PC-3 (cell line): Measurements from ENCODE around the gene DCP1B. TPM values are rescaled to one million over a fixed set of nuclear protein-coding genes. Genes with fewer than 3 reads are reported as not detected.

Experiments
- ATAC-seq: fragments of 200-7000 bp; cut with Tn5 transposase; 2 replicates; pipeline ENCODE4 v1.9.1; 2020; ENCODE audit warnings: mild to moderate bottlenecking, moderate library complexity
- BruUV-seq: library from RNA; stranded (reverse); fragments of 400-500 nt; replicated peaks from 2 replicates; lab custom pipeline; 2021; lab: Mats Ljungman, UMichigan
- CTCF ChIA-PET: fragments of 300-600 bp; sonication (Branson Sonifier 250); formaldehyde crosslinking; loops from one replicate; lab custom pipeline; 2022; ENCODE audit warnings: antibody characterized with exemption; lab: Charles Lee
- POLR2A ChIA-PET: fragments of 300-600 bp; sonication (Branson Sonifier 250); formaldehyde crosslinking; loops from one replicate; lab custom pipeline; 2022; ENCODE audit warnings: antibody characterized with exemption; ENCODE audit not compliant: unreplicated experiment; lab: Charles Lee
- DNase-seq: peaks from one replicate; pipeline ENCODE4 v3.0.0-alpha.2; 2015
- H2AFZ ChIP-seq: fragments of 300-600 bp; sonication (generic); 2 replicates; pipeline ENCODE4 v1.6.0; 2016; ENCODE audit warnings: antibody characterized with exemption, low read length
- H3F3A ChIP-seq: fragments of 300-600 bp; sonication (generic); one replicate; pipeline ENCODE4 v1.6.0; 2017; ENCODE audit warnings: antibody characterized with exemption, low read length, control low read depth, mild to moderate bottlenecking; ENCODE audit not compliant: unreplicated experiment
- H3K27ac ChIP-seq: fragments of 300-600 bp; sonication (generic); 2 replicates; pipeline ENCODE4 v1.5.1; 2016; ENCODE audit warnings: mild to moderate bottlenecking, low read length
- H3K27me3 ChIP-seq: fragments of 300-600 bp; sonication (generic); 2 replicates; pipeline ENCODE4 v1.6.1; 2016; ENCODE audit warnings: low read length, mixed read lengths
- H3K36me3 ChIP-seq: fragments of 300-600 bp; sonication (generic); 2 replicates; pipeline ENCODE4 v1.6.1; 2016; ENCODE audit warnings: low read depth, mixed run types, low read length, mixed read lengths
- H3K4me1 ChIP-seq: fragments of 300-600 bp; sonication (generic); 2 replicates; pipeline ENCODE4 v1.5.1; 2016; ENCODE audit warnings: low read length; ENCODE audit not compliant: insufficient read depth
- H3K4me2 ChIP-seq: fragments of 300-600 bp; sonication (generic); 2 replicates; pipeline ENCODE4 v1.6.0; 2016; ENCODE audit warnings: low read length
- H3K4me3 ChIP-seq: fragments of 300-600 bp; sonication (generic); 2 replicates; pipeline ENCODE4 v1.5.1; 2016; ENCODE audit warnings: mild to moderate bottlenecking, low read length, mixed read lengths
- H3K79me2 ChIP-seq: fragments of 300-600 bp; sonication (generic); 2 replicates; pipeline ENCODE4 v1.6.1; 2017; ENCODE audit warnings: low read length, mixed read lengths
- H3K9ac ChIP-seq: fragments of 300-600 bp; sonication (generic); 2 replicates; pipeline ENCODE4 v1.6.0; 2016; ENCODE audit warnings: mild to moderate bottlenecking, low read length
- H3K9me2 ChIP-seq: fragments of 300-600 bp; sonication (generic); replicated peaks from 2 replicates; pipeline ENCODE4 v1.6.1; 2016; ENCODE audit warnings: mixed run types, low read length, mixed read lengths
- H3K9me3 ChIP-seq: fragments of 300-600 bp; sonication (generic); 2 replicates; pipeline ENCODE4 v1.6.1; 2016; ENCODE audit warnings: low read length, mixed read lengths
- H4K20me1 ChIP-seq: fragments of 300-600 bp; sonication (generic); 2 replicates; pipeline ENCODE4 v1.6.1; 2016; ENCODE audit warnings: low read length, mixed read lengths
- CTCF ChIP-seq: fragments of 300-600 bp; sonication (generic); conservative IDR thresholded peaks from 2 replicates; pipeline ENCODE4 v1.5.1; 2017; ENCODE audit warnings: antibody characterized with exemption, low read depth, mild to moderate bottlenecking, low read length
- EZH2 ChIP-seq: fragments of 300-600 bp; sonication (generic); IDR thresholded peaks from one replicate; pipeline ENCODE4 v1.6.1; 2017; ENCODE audit warnings: antibody characterized with exemption, mild to moderate bottlenecking, low read length; ENCODE audit not compliant: unreplicated experiment
- EZH2phosphoT487 ChIP-seq: fragments of 300-600 bp; sonication (generic); IDR thresholded peaks from 2 replicates; pipeline ENCODE4 v1.6.1; 2018; ENCODE audit warnings: mild to moderate bottlenecking, antibody characterized with exemption, low read length, borderline replicate concordance
- intact Hi-C: fragments of 100-400 bp; cut with micrococcal nuclease; formaldehyde crosslinking; loops from 2 replicates; pipeline ENCODE4 v1.9.0; 2023
- total RNA-seq: library from RNA; depleted of rRNA; stranded (reverse); fragments of >200 nt; gene quantifications from 2 replicates; pipeline ENCODE4 v1.2.3, GENCODE V29; 2014

The DCP1B gene
- total RNA-seq, 1 experiment from 2014 or later: 4.9 TPM

GRCh38 chr12:1933342-1934051, 70.8 kb downstream of the DCP1B start:
- no peak overlapping the region for H3K27ac ChIP-seq
- no peak for ATAC-seq

GRCh38 chr12:1932264-1932777, 71.9 kb downstream of the DCP1B start:
- H3K9ac ChIP-seq: no peak overlapping the region
- H3K9me2 ChIP-seq: no peaks in the 10 kb centered on the region
- peaks cover 19% of the 10 kb centered on the region for H3K4me1 ChIP-seq
- no peaks in the 10 kb centered on the region for H3F3A ChIP-seq
- H3K27me3 ChIP-seq: 0 out of 2 replicates have a peak, but pooled peaks cover 5% of the 10 kb centered on the region
- ChIA-PET POLR2A (no interaction called here), CTCF (no interaction called here)
- H2AFZ ChIP-seq: no peak overlapping the region
- no TSS peak for BruUV-seq
- no peak overlapping the region for H3K4me2 ChIP-seq
- no peak overlapping the region for H3K4me3 ChIP-seq
- H4K20me1 ChIP-seq: no peaks in the 10 kb centered on the region
- no peak overlapping the region for H3K27ac ChIP-seq
- no peak for ATAC-seq
- no peaks in the 10 kb centered on the region for H3K9me3 ChIP-seq
- no peaks in the 10 kb centered on the region for H3K36me3 ChIP-seq
- H3K79me2 ChIP-seq: no peaks in the 10 kb centered on the region
- TF ChIP-seq EZH2phosphoT487 (no peak), EZH2 (no peak), CTCF (no peak)
- no peak for DNase-seq
- intact Hi-C loops: loop anchor here (10.0 kb wide), 1 partner anchor 278 kb away; no protein-coding TSS in a partner anchor

More at GRCh38 chr12:1933342-1934051, 70.8 kb downstream of the DCP1B start:
- no peaks in the 10 kb centered on the region for H3K36me3 ChIP-seq
- H3K4me3 ChIP-seq: no peak overlapping the region
- ChIA-PET CTCF (no interaction called here), POLR2A (no interaction called here)
- H3K4me1 ChIP-seq: peaks cover 21% of the 10 kb centered on the region
- no peak overlapping the region for H3K9ac ChIP-seq
- H2AFZ ChIP-seq: no peak overlapping the region
- no peaks in the 10 kb centered on the region for H4K20me1 ChIP-seq
- no peak for DNase-seq
- no peak for TF ChIP-seq CTCF
- no peak for TF ChIP-seq EZH2
- TF ChIP-seq EZH2phosphoT487: no peak
- no peaks in the 10 kb centered on the region for H3K9me2 ChIP-seq
- intact Hi-C loops: loop anchor here (10.0 kb wide), 1 partner anchor 279 kb away; no protein-coding TSS in a partner anchor
- H3K27me3 ChIP-seq: no peaks in the 10 kb centered on the region
- H3K9me3 ChIP-seq: no peaks in the 10 kb centered on the region
- H3K4me2 ChIP-seq: no peak overlapping the region
- no peaks in the 10 kb centered on the region for H3F3A ChIP-seq
- no peaks in the 10 kb centered on the region for H3K79me2 ChIP-seq
- BruUV-seq: no TSS peak

- no peaks in the 10 kb centered on the region for H3F3A ChIP-seq
- H3K9ac ChIP-seq: no peak overlapping the region
- ChIA-PET POLR2A (no interaction called here), CTCF (no interaction called here)
- peaks cover 5% of the 10 kb centered on the region; the same call in 1 of the 2 replicates for H3K27me3 ChIP-seq
- no peak overlapping the region for H3K27ac ChIP-seq
- no peaks in the 10 kb centered on the region for H3K9me2 ChIP-seq
- H3K79me2 ChIP-seq: no peaks in the 10 kb centered on the region
- intact Hi-C loops: loop anchor here (10.0 kb wide), 1 partner anchor 277 kb away; no protein-coding TSS in a partner anchor
- no peaks in the 10 kb centered on the region for H4K20me1 ChIP-seq
- H3K4me1 ChIP-seq: peaks cover 12% of the 10 kb centered on the region
- no peaks in the 10 kb centered on the region for H3K36me3 ChIP-seq
- no peak overlapping the region for H3K4me3 ChIP-seq
- H3K9me3 ChIP-seq: no peaks in the 10 kb centered on the region
- DNase-seq: no peak
- no peak overlapping the region for H3K4me2 ChIP-seq
- no TSS peak for BruUV-seq
- TF ChIP-seq EZH2phosphoT487: no peak
- no peak for TF ChIP-seq EZH2
- TF ChIP-seq CTCF: no peak
- no peak for ATAC-seq
- H2AFZ ChIP-seq: no peak overlapping the region
These were observed 72.6 kb downstream of the DCP1B start for GRCh38 chr12:1931642-1932041.
